GM23338 (cell line): ENCODE measurements around the gene PLEKHA8. TPM values are rescaled to one million over a fixed set of nuclear protein-coding genes. Genes with fewer than 3 reads are reported as not detected.

Experiments
- ATAC-seq: fragments of 200-7000 bp; cut with Tn5 transposase; 3 replicates; pipeline ENCODE4 v1.9.1; 2020
- DNase-seq: peaks from one replicate; pipeline ENCODE4 v3.0.0-alpha.2; 2015; ENCODE audit warnings: low spot score
- H2AFZ ChIP-seq: fragments of 200-600 bp; sonication (generic); 2 replicates; pipeline ENCODE4 v1.8.0; 2016; ENCODE audit warnings: antibody characterized with exemption, mild to moderate bottlenecking, moderate library complexity
- H3F3A ChIP-seq: fragments of 200-600 bp; sonication (generic); replicated peaks from 2 replicates; pipeline ENCODE4 v1.8.0; 2017; ENCODE audit warnings: antibody characterized with exemption, mixed run types, low read depth
- H3K27ac ChIP-seq: fragments of 200-600 bp; sonication (generic); 2 replicates; pipeline ENCODE4 v1.6.1; 2016; ENCODE audit warnings: low read depth
- H3K27me3 ChIP-seq: fragments of 200-600 bp; sonication (generic); 2 replicates; pipeline ENCODE4 v1.8.0; 2016; ENCODE audit warnings: mild to moderate bottlenecking, mixed run types, moderate library complexity; ENCODE audit not compliant: insufficient read depth
- H3K36me3 ChIP-seq: fragments of 200-600 bp; sonication (generic); 2 replicates; pipeline ENCODE4 v1.8.0; 2016; ENCODE audit warnings: mild to moderate bottlenecking; ENCODE audit not compliant: insufficient read depth
- H3K4me1 ChIP-seq: fragments of 200-600 bp; sonication (generic); 2 replicates; pipeline ENCODE4 v1.8.0; 2016; ENCODE audit warnings: mild to moderate bottlenecking, moderate library complexity; ENCODE audit not compliant: insufficient read depth
- H3K4me2 ChIP-seq: fragments of 200-600 bp; sonication (generic); 2 replicates; pipeline ENCODE4 v1.7.1; 2017; ENCODE audit warnings: mixed run types
- H3K4me3 ChIP-seq: fragments of 200-600 bp; sonication (generic); 2 replicates; pipeline ENCODE4 v1.6.1; 2016; ENCODE audit warnings: mixed run types
- H3K79me2 ChIP-seq: fragments of 200-600 bp; sonication (generic); replicated peaks from 2 replicates; pipeline ENCODE4 v1.8.0; 2017; ENCODE audit warnings: mild to moderate bottlenecking; ENCODE audit not compliant: insufficient read depth
- H3K9me2 ChIP-seq: fragments of 200-600 bp; sonication (generic); 2 replicates; pipeline ENCODE4 v1.8.0; 2017; ENCODE audit not compliant: insufficient read depth
- H4K20me1 ChIP-seq: fragments of 200-600 bp; sonication (generic); replicated peaks from 2 replicates; pipeline ENCODE4 v1.8.0; 2017; ENCODE audit warnings: mild to moderate bottlenecking; ENCODE audit not compliant: insufficient read depth
- H3K27ac Mint-ChIP-seq: 2 replicates; pipeline ENCODE4 v1.8.0; 2020; ENCODE audit warnings: inconsistent platforms, mild to moderate bottlenecking, moderate library complexity, mixed read lengths
- H3K27me3 Mint-ChIP-seq: 3 replicates; pipeline ENCODE4 v1.8.0; 2022; ENCODE audit warnings: low read depth, mild to moderate bottlenecking, moderate library complexity, mixed read lengths, inconsistent platforms; ENCODE audit not compliant: insufficient read depth, poor library complexity
- H3K36me3 Mint-ChIP-seq: 3 replicates; pipeline ENCODE4 v1.8.0; 2021; ENCODE audit warnings: low read depth, mild to moderate bottlenecking, inconsistent platforms, moderate library complexity, mixed read lengths
- H3K4me1 Mint-ChIP-seq: 3 replicates; pipeline ENCODE4 v1.8.0; 2020; ENCODE audit warnings: mild to moderate bottlenecking, inconsistent platforms, mixed read lengths
- H3K4me3 Mint-ChIP-seq: 3 replicates; pipeline ENCODE4 v1.8.0; 2021; ENCODE audit warnings: moderate library complexity, mild to moderate bottlenecking, inconsistent platforms, mixed read lengths
- H3K9me3 Mint-ChIP-seq: 3 replicates; pipeline ENCODE4 v1.8.0; 2020; ENCODE audit warnings: moderate library complexity, mild to moderate bottlenecking, inconsistent platforms, mixed read lengths
- EZH2 ChIP-seq: fragments of 200-600 bp; sonication (generic); IDR thresholded peaks from one replicate; pipeline ENCODE4 v1.8.0; 2017; ENCODE audit warnings: antibody characterized with exemption, mild to moderate bottlenecking, low read depth; ENCODE audit not compliant: unreplicated experiment
- EZH2phosphoT487 ChIP-seq: fragments of 200-600 bp; sonication (generic); IDR thresholded peaks from one replicate; pipeline ENCODE4 v1.8.1; 2018; ENCODE audit warnings: antibody characterized with exemption; ENCODE audit not compliant: unreplicated experiment
- JUNB ChIP-seq: IDR thresholded peaks from one replicate; pipeline ENCODE4 v1.6.1; 2016; ENCODE audit warnings: antibody characterized with exemption; ENCODE audit not compliant: unreplicated experiment
- NANOG ChIP-seq: IDR thresholded peaks from 2 replicates; pipeline ENCODE4 v1.6.1; 2016; ENCODE audit warnings: antibody characterized with exemption, borderline replicate concordance
- POLR2AphosphoS5 ChIP-seq: IDR thresholded peaks from 2 replicates; pipeline ENCODE4 v1.6.1; 2016; ENCODE audit warnings: antibody characterized with exemption, low read depth
- REST ChIP-seq: IDR thresholded peaks from one replicate; pipeline ENCODE4 v1.6.1; 2018; ENCODE audit warnings: antibody characterized with exemption; ENCODE audit not compliant: unreplicated experiment
- STAT1 ChIP-seq: IDR thresholded peaks from one replicate; pipeline ENCODE4 v1.6.1; 2016; ENCODE audit warnings: antibody characterized with exemption; ENCODE audit not compliant: unreplicated experiment
- ZNF331 ChIP-seq: fragments of 250-450 bp; sonication (Bioruptor Pico); IDR thresholded peaks from 2 replicates; pipeline ENCODE4 v1.5.0; 2020; ENCODE audit warnings: low read depth, mild to moderate bottlenecking, moderate library complexity
- ZNF462 ChIP-seq: fragments of 250-450 bp; sonication (Bioruptor Pico); IDR thresholded peaks from 2 replicates; pipeline ENCODE4 v1.5.0; 2020; ENCODE audit warnings: mild to moderate bottlenecking, moderate library complexity
- polyA plus RNA-seq: library from polyadenylated mRNA; unstranded; fragments of >200 nt; fragmentation: Nextera tagmentation; extraction: Ambion mirVana; gene quantifications from 2 replicates; pipeline ENCODE4 v1.2.1, GENCODE V29; 2016
- total RNA-seq: library from RNA; depleted of rRNA; stranded (reverse); fragments of >200 nt; shearing (Covaris generic); gene quantifications from 2 replicates; pipeline ENCODE4 v1.2.3, GENCODE V29; 2014
- TF ChIP-seq, protein P1 (sequence below), 2 experiments: fragments of 200-600 bp in 1 of 2; sonication (generic) in 1 of 2; conservative IDR thresholded peaks; 2 replicates each; pipeline versions ENCODE4 v1.5.1 to v1.6.1; 2016 to 2017; ENCODE audit warnings: antibody characterized with exemption in 2 of 2, low read depth in 2 of 2, mild to moderate bottlenecking in 2 of 2, moderate library complexity in 1 of 2

Gene PLEKHA8
- total and polyA plus RNA-seq, 2 experiments from 2014 or later, result 11.6 to 44.9 TPM

DNA sequence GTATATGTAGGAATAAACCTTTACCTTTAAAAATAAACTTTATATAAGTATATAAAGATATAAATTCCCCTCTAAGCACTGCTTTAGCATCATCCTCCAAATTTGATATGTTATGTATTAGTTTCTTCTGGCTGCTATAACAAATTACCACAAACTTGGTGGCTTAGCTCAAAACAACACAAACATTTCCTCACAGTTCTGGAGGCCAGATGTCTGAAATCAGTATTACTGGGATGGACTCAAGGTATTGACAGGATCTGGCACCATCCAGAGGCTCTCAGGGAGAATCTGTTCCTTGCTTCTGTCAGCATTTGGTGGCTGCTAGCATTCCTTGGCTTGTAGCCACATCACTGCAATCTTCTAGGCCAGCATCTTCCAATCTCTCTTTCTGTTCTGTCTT, 31.9 kb upstream of the PLEKHA8 start (continued):
- TF ChIP-seq, protein P1, sequence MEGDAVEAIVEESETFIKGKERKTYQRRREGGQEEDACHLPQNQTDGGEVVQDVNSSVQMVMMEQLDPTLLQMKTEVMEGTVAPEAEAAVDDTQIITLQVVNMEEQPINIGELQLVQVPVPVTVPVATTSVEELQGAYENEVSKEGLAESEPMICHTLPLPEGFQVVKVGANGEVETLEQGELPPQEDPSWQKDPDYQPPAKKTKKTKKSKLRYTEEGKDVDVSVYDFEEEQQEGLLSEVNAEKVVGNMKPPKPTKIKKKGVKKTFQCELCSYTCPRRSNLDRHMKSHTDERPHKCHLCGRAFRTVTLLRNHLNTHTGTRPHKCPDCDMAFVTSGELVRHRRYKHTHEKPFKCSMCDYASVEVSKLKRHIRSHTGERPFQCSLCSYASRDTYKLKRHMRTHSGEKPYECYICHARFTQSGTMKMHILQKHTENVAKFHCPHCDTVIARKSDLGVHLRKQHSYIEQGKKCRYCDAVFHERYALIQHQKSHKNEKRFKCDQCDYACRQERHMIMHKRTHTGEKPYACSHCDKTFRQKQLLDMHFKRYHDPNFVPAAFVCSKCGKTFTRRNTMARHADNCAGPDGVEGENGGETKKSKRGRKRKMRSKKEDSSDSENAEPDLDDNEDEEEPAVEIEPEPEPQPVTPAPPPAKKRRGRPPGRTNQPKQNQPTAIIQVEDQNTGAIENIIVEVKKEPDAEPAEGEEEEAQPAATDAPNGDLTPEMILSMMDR (conservative IDR thresholded peaks at IDR 0.05; ENCODE audit: low read depth in 2 of 2), result no peak
- TF ChIP-seq EZH2phosphoT487 (no peak), EZH2 (no peak)

DNA sequence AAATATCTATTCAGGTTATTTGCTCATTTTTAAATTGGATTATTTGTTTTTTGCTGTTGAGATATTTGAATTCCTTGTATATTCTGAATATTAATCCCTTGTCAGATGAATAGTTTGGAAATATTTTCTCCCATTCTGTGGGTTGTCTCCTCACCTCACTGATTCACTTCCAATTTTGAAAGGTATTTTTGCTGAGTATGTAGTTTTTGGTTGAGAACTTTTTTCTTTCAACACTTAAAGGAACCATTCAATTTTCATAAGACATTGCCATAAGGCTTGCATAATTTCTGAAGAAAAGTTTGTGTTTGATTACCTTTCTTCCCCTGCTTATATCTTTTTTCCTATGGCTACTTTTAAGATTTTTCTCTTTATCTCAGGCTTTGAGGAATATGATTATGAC, 29.7 kb upstream of the PLEKHA8 start:
- H3K9me2 ChIP-seq, result no peaks in the 10 kb centered on the region
- DNase-seq (no peak), ATAC-seq (no peak)
- peaks cover 3% of the 10 kb centered on the region; the same call in 2 of the 3 replicates for H3K36me3 Mint-ChIP-seq
- no peaks in the 10 kb centered on the region for H3F3A ChIP-seq
- H3K36me3 ChIP-seq, result no peaks in the 10 kb centered on the region
- H3K9me3 Mint-ChIP-seq, result peaks cover 29% of the 10 kb centered on the region
- no peaks in the 10 kb centered on the region for H4K20me1 ChIP-seq
- H3K27ac ChIP-seq, result no peak overlapping the region
- no peaks in the 10 kb centered on the region for H3K27me3 Mint-ChIP-seq
- no peak overlapping the region for H3K4me2 ChIP-seq
- no peak overlapping the region for H3K27ac Mint-ChIP-seq
- no peaks in the 10 kb centered on the region for H3K79me2 ChIP-seq
- H3K4me1 Mint-ChIP-seq, result peaks cover 12% of the 10 kb centered on the region
- peaks cover 10% of the 10 kb centered on the region for H3K4me1 ChIP-seq
- H2AFZ ChIP-seq, result no peak overlapping the region
- no peak overlapping the region for H3K4me3 Mint-ChIP-seq
- H3K27me3 ChIP-seq, result no peaks in the 10 kb centered on the region
- H3K4me3 ChIP-seq, result no peak overlapping the region
- TF ChIP-seq STAT1 (no peak), ZNF462 (CRISPR knock-in tag) (no peak), POLR2AphosphoS5 (no peak), EZH2 (no peak), REST (no peak), ZNF331 (CRISPR knock-in tag) (no peak), EZH2phosphoT487 (no peak), NANOG (no peak), JUNB (no peak)
- TF ChIP-seq, protein P1 (conservative IDR thresholded peaks at IDR 0.05; ENCODE audit: low read depth in 2 of 2), result no peak
